K562 (cell line): ENCODE results near the gene FAM167B.

ENCODE experiments used
- FOXA3 ChIP-seq, 2 experiments: fragments of 450-650 bp in 1 of 2; sonication (generic) in 1 of 2; formaldehyde crosslinking; IDR thresholded peaks in 1 of 2; conservative IDR thresholded peaks in 1 of 2; 2 replicates each; pipeline versions ENCODE4 v1.4.0 to v1.8.0; 2020 to 2022; ENCODE audit warnings: mild to moderate bottlenecking in 2 of 2, missing genetic modification reagents in 1 of 2
- ZNF512 ChIP-seq: IDR thresholded peaks from 2 replicates; pipeline ENCODE4 v1.6.1; 2016; ENCODE audit warnings: missing genetic modification characterization, missing compliant biosample characterization

DNA sequence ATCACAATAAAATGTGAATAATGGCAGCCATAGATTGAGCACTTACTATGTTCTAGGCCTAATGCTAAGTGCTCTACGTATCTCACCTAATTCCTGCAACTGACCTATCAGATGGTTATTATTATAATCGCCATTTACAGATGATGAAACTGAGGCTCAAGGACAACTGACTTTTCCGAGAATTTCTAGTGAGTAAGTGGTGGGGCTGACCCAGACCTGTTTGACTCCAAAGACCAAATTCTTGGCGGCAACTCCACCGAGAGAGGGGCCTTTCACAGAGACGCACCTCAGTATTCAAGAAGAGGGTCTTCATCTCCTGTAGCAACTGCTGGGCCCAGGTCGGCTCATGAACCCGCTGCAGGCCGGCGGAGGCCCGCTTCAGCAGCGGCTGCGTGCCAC lies 25.4 kb upstream of the FAM167B start:
- TF ChIP-seq FOXA3 (CRISPR knock-in tag; conservative IDR thresholded peaks at IDR 0.05 in 1 of 2, IDR thresholded peaks at IDR 0.05 in 1 of 2) = no peak
- no peak for TF ChIP-seq ZNF512
